Stimulated activated CD8-positive, alpha-beta memory T cell treated with anti-CD3 and anti-CD28 coated beads, Interleukin-12 subunit alpha, Interleukin-12 subunit beta, amount 100 ng/mL, for 24 hours (primary cell): ENCODE data around the gene GHRH.

ENCODE experiments used
- DNase-seq: peaks from one replicate; pipeline ENCODE4 v3.0.0-alpha.2; 2020; ENCODE audit errors: extremely low read depth

Gene GHRH

GRCh38 chr20:37262505-37262904 lies 891 bp upstream of the GHRH start:
- DNase-seq, result no peak

GRCh38 chr20:37260923-37261322 lies 691 bp downstream of the GHRH start:
- DNase-seq, result no peak

GRCh38 chr20:37259865-37260264 lies 1.7 kb downstream of the GHRH start:
- DNase-seq, result no peak

- no peak for DNase-seq
Observed at GRCh38 chr20:37259031-37259430, 2.6 kb downstream of the GHRH start.

GRCh38 chr20:37257988-37258387 lies 3.6 kb downstream of the GHRH start:
- DNase-seq, result no peak

- DNase-seq, result no peak
Observed at GRCh38 chr20:37257530-37257929, 4.1 kb downstream of the GHRH start.

- DNase-seq, result no peak
Observed at GRCh38 chr20:37256286-37256685, 5.3 kb downstream of the GHRH start.

- DNase-seq, result no peak
Observed at GRCh38 chr20:37254114-37254878, 7.3 kb downstream of the GHRH start.

- DNase-seq, result no peak
Observed at GRCh38 chr20:37253087-37253486, 8.5 kb downstream of the GHRH start.

GRCh38 chr20:37251825-37252477 lies 9.7 kb downstream of the GHRH start:
- DNase-seq, result no peak

GRCh38 chr20:37249304-37249703 lies 12.3 kb downstream of the GHRH start:
- no peak for DNase-seq

GRCh38 chr20:37247547-37247946 lies 14.1 kb downstream of the GHRH start:
- DNase-seq, result no peak

- no peak for DNase-seq
Observed at GRCh38 chr20:37246736-37247135, 14.9 kb downstream of the GHRH start.

GRCh38 chr20:37245216-37246150 lies 16.1 kb downstream of the GHRH start:
- no peak for DNase-seq

GRCh38 chr20:37244572-37244957 lies 17.0 kb downstream of the GHRH start:
- DNase-seq, result no peak

GRCh38 chr20:37243937-37244571 lies 17.6 kb downstream of the GHRH start:
- no peak for DNase-seq

GRCh38 chr20:37243076-37243936 lies 18.3 kb downstream of the GHRH start:
- no peak for DNase-seq

GRCh38 chr20:37242503-37242902 lies 19.1 kb downstream of the GHRH start:
- DNase-seq, result no peak

- DNase-seq, result no peak
Observed at GRCh38 chr20:37240337-37241067, 21.1 kb downstream of the GHRH start.

GRCh38 chr20:37238935-37239451 lies 22.6 kb downstream of the GHRH start:
- DNase-seq, result no peak
